Peyer's patch (tissue), 4 donors: ENCODE data around the gene SETDB1.

Experiments
- POLR2A ChIP-seq, 2 donors: fragments of 450-650 bp; IDR thresholded peaks; one replicate each; pipeline ENCODE4 v1.5.1; 2017; ENCODE audit warnings: antibody characterized with exemption in 2 of 2, mild to moderate bottlenecking in 2 of 2, moderate library complexity in 2 of 2
- TF ChIP-seq, protein P1 (sequence below), 6 experiments: fragments of 450-650 bp in 4 of 6; fragments of 200-600 bp in 2 of 6; sonication (generic) in 1 of 6; IDR thresholded peaks; one replicate each; pipeline ENCODE4 v1.5.1; 2017 to 2019; ENCODE audit warnings: antibody characterized with exemption in 6 of 6, mild to moderate bottlenecking in 3 of 6, moderate library complexity in 1 of 6

DNA sequence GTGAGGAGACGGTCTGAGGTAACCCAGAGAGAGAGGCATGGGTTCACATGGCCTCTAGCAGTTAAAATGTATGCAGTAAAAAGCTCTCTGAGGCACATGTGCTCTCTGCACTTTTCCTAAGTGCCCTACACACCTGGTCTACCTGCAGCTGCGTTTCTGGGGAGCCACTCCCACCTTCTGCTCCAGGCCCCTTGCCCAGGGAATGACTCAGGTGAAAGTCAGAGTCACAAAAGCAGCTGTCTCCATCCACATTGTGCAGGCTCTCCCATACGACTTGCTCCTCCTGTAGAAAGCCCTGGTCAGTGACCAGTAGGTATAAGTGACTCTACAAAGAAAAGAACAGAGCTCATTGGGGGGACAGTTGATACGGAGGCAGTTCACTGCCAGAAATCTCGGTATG, 71.8 kb downstream of the SETDB1 start:
- TF ChIP-seq, protein P1, sequence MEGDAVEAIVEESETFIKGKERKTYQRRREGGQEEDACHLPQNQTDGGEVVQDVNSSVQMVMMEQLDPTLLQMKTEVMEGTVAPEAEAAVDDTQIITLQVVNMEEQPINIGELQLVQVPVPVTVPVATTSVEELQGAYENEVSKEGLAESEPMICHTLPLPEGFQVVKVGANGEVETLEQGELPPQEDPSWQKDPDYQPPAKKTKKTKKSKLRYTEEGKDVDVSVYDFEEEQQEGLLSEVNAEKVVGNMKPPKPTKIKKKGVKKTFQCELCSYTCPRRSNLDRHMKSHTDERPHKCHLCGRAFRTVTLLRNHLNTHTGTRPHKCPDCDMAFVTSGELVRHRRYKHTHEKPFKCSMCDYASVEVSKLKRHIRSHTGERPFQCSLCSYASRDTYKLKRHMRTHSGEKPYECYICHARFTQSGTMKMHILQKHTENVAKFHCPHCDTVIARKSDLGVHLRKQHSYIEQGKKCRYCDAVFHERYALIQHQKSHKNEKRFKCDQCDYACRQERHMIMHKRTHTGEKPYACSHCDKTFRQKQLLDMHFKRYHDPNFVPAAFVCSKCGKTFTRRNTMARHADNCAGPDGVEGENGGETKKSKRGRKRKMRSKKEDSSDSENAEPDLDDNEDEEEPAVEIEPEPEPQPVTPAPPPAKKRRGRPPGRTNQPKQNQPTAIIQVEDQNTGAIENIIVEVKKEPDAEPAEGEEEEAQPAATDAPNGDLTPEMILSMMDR (IDR thresholded peaks at IDR 0.05): no peak
- TF ChIP-seq POLR2A (IDR thresholded peaks at IDR 0.05): no peak
